OCI-LY7 (cell line): Measurements from ENCODE around the gene OR56A4. TPM values are rescaled to one million over a fixed set of nuclear protein-coding genes. Genes with fewer than 3 reads are reported as not detected.

Experiments used
- BruUV-seq: library from RNA; stranded (reverse); fragments of 400-500 nt; replicated peaks from 2 replicates; lab custom pipeline; 2021; lab: Mats Ljungman, UMichigan
- CTCF ChIA-PET: fragments of 300-600 bp; sonication (Branson Sonifier 250); formaldehyde crosslinking; loops from one replicate; lab custom pipeline; 2022; ENCODE audit warnings: antibody characterized with exemption; ENCODE audit not compliant: unreplicated experiment; lab: Charles Lee
- POLR2A ChIA-PET: fragments of 300-600 bp; sonication (Branson Sonifier 250); formaldehyde crosslinking; loops from one replicate; lab custom pipeline; 2022; ENCODE audit warnings: antibody characterized with exemption; lab: Charles Lee
- DNase-seq: peaks from one replicate; pipeline ENCODE4 v3.0.0-alpha.2; 2015; ENCODE audit warnings: low spot score
- H2AFZ ChIP-seq: fragments of 200-600 bp; sonication (generic), shearing (Covaris generic); 2 replicates; pipeline ENCODE4 v1.6.1; 2014; ENCODE audit warnings: mild to moderate bottlenecking, antibody characterized with exemption, low read length, moderate library complexity
- H3K27ac ChIP-seq: fragments of 200-600 bp; sonication (generic); 2 replicates; pipeline ENCODE4 v1.5.1; 2014; ENCODE audit warnings: mixed run types, low read depth, mild to moderate bottlenecking, moderate library complexity, low read length, inconsistent platforms; ENCODE audit not compliant: poor library complexity, severe bottlenecking
- H3K36me3 ChIP-seq: fragments of 200-600 bp; sonication (generic); 2 replicates; pipeline ENCODE4 v1.6.1; 2014; ENCODE audit warnings: mild to moderate bottlenecking, antibody characterized with exemption, low read length, moderate library complexity, mixed read lengths; ENCODE audit not compliant: insufficient read depth
- H3K4me1 ChIP-seq: fragments of 200-600 bp; sonication (generic); 2 replicates; pipeline ENCODE4 v1.5.1; 2014; ENCODE audit warnings: mild to moderate bottlenecking, low read length; ENCODE audit not compliant: insufficient read depth, poor library complexity, severe bottlenecking
- H3K4me2 ChIP-seq: fragments of 200-600 bp; sonication (generic); 2 replicates; pipeline ENCODE4 v1.6.1; 2014; ENCODE audit warnings: mild to moderate bottlenecking, low read length
- H3K4me3 ChIP-seq: fragments of 200-600 bp; sonication (generic); 2 replicates; pipeline ENCODE4 v1.5.1; 2014; ENCODE audit warnings: mild to moderate bottlenecking, low read depth, low read length; ENCODE audit not compliant: poor library complexity, severe bottlenecking
- H3K79me2 ChIP-seq: fragments of 200-600 bp; sonication (generic); 2 replicates; pipeline ENCODE4 v1.6.1; 2016; ENCODE audit warnings: low read depth, mild to moderate bottlenecking, low read length, moderate library complexity, mixed read lengths; ENCODE audit not compliant: insufficient read depth
- H3K9me2 ChIP-seq: fragments of 200-600 bp; sonication (generic); 2 replicates; pipeline ENCODE4 v1.6.1; 2016; ENCODE audit warnings: mild to moderate bottlenecking, low read length, mixed read lengths; ENCODE audit not compliant: insufficient read depth
- H3K9me3 ChIP-seq: fragments of 200-600 bp; sonication (generic); 2 replicates; pipeline ENCODE4 v1.6.1; 2014; ENCODE audit warnings: mild to moderate bottlenecking, mixed run types, low read length, mixed read lengths
- H4K20me1 ChIP-seq: fragments of 200-600 bp; sonication (generic); 2 replicates; pipeline ENCODE4 v1.6.1; 2014; ENCODE audit warnings: mild to moderate bottlenecking, antibody characterized with exemption, low read length, moderate library complexity, mixed read lengths; ENCODE audit not compliant: insufficient read depth
- EZH2phosphoT487 ChIP-seq: fragments of 200-600 bp; sonication (generic); IDR thresholded peaks from 2 replicates; pipeline ENCODE4 v1.6.1; 2018; ENCODE audit warnings: low read depth, borderline replicate concordance, mild to moderate bottlenecking, mixed run types, antibody characterized with exemption, low read length, moderate library complexity, mixed read lengths
- intact Hi-C: fragments of 100-400 bp; cut with micrococcal nuclease; formaldehyde crosslinking; loops from one replicate; pipeline ENCODE4 v1.10.0; 2022; ENCODE audit not compliant: unreplicated experiment
- total RNA-seq, 2 experiments: library from RNA; depleted of rRNA in 1 of 2; stranded (reverse); fragments of >200 nt in 1 of 2; shearing (Covaris generic) in 1 of 2; gene quantifications; 2 replicates each; pipeline ENCODE4 v1.2.3, GENCODE V29; 2014 to 2022
- TF ChIP-seq, protein P1 (sequence below): fragments of 200-600 bp; sonication (generic); conservative IDR thresholded peaks from 2 replicates; pipeline ENCODE4 v1.5.1; 2014; ENCODE audit warnings: mild to moderate bottlenecking, antibody characterized with exemption, low read length, moderate library complexity, mixed read lengths

Gene OR56A4
- total RNA-seq, 2 experiments from 2014 or later, result 0.11 TPM; not detected in 1

DNA sequence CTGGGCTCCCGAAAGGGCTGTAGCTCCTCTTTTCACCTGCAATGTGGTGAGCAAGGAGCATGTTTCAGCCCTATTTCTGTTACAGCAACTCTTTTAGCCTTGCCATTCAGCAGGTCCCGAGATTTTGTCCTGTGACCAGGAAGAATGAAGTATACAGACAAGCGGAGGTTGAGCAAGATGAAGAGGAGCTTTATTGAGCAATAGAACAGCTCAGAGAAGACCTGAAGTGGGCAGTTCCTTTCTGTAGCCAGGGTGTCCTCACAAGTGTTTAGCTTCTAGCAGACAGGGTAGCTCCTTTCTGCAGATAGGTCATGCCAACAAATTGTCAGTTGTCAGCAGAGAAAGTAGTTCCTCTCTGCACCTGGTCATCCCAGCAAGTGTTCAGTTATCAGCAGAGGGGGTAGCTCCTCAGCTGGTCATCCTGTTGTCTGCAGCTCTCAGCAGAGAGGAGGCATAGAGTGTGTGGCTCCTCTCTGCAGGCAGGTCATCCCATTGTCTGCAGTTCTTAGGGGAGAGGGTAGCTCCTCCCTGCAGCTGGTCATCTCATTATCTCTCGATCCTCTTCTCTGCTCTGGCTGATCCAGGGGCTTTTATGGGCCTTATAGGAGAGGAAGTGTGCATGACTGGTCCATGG, 5.4 kb upstream of the OR56A4 start:
- no peaks in the 10 kb centered on the region for H3K4me1 ChIP-seq
- ChIA-PET POLR2A (interaction anchor here (0.6 kb wide), 2 partner anchors 194 to 1836 kb away, joined by 5 to 9 read pairs; no protein-coding TSS in a partner anchor), CTCF (no interaction called here)
- BruUV-seq, result no TSS peak
- no peak for DNase-seq
- no peak overlapping the region for H2AFZ ChIP-seq
- TF ChIP-seq, protein P1, sequence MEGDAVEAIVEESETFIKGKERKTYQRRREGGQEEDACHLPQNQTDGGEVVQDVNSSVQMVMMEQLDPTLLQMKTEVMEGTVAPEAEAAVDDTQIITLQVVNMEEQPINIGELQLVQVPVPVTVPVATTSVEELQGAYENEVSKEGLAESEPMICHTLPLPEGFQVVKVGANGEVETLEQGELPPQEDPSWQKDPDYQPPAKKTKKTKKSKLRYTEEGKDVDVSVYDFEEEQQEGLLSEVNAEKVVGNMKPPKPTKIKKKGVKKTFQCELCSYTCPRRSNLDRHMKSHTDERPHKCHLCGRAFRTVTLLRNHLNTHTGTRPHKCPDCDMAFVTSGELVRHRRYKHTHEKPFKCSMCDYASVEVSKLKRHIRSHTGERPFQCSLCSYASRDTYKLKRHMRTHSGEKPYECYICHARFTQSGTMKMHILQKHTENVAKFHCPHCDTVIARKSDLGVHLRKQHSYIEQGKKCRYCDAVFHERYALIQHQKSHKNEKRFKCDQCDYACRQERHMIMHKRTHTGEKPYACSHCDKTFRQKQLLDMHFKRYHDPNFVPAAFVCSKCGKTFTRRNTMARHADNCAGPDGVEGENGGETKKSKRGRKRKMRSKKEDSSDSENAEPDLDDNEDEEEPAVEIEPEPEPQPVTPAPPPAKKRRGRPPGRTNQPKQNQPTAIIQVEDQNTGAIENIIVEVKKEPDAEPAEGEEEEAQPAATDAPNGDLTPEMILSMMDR, result no peak
- no peak for TF ChIP-seq EZH2phosphoT487
- H3K4me3 ChIP-seq, result no peak overlapping the region
- no peak overlapping the region for H3K27ac ChIP-seq
- no peaks in the 10 kb centered on the region for H3K9me3 ChIP-seq
- no peaks in the 10 kb centered on the region for H3K36me3 ChIP-seq
- no peaks in the 10 kb centered on the region for H3K9me2 ChIP-seq
- no peak overlapping the region for H3K4me2 ChIP-seq
- H3K79me2 ChIP-seq, result no peaks in the 10 kb centered on the region
- no peaks in the 10 kb centered on the region for H4K20me1 ChIP-seq
- intact Hi-C loops, result no loop called here

DNA sequence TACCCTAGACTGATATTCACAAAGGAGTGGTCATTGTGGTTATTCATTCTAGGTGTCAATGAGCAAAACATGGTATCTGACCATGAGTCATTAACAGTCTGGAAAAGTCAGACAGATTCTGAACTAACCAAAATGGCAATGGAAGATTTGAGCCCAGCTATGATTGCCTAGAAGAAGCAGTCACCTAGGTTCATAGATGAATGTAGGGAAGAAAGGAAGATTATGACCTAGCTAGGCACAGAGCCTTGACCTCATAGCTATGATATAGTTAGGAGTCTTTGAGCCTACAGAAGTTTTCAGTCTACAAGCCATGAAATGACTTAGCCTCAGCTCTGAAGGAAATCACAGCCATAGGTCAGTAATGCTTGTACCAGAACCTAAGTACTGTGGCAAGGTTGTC, 351 bp downstream of the OR56A4 start:
- Histone ChIP-seq H3K9me2 (no peaks in the 10 kb centered on the region), H3K36me3 (no peaks in the 10 kb centered on the region), H3K79me2 (no peaks in the 10 kb centered on the region), H3K4me1 (no peaks in the 10 kb centered on the region), H2AFZ (no peak overlapping the region), H3K27ac (no peak overlapping the region), H4K20me1 (no peaks in the 10 kb centered on the region), H3K9me3 (no peaks in the 10 kb centered on the region), H3K4me3 (no peak overlapping the region), H3K4me2 (no peak overlapping the region)
- TF ChIP-seq EZH2phosphoT487, result no peak
- TF ChIP-seq, protein P1, result no peak
- CTCF ChIA-PET, result no interaction called here
- no TSS peak for BruUV-seq
- POLR2A ChIA-PET, result interaction anchor here (0.6 kb wide), 2 partner anchors 134 to 177 kb away, joined by 3 read pairs; no protein-coding TSS in a partner anchor
- no peak for DNase-seq
- intact Hi-C loops, result no loop called here

DNA sequence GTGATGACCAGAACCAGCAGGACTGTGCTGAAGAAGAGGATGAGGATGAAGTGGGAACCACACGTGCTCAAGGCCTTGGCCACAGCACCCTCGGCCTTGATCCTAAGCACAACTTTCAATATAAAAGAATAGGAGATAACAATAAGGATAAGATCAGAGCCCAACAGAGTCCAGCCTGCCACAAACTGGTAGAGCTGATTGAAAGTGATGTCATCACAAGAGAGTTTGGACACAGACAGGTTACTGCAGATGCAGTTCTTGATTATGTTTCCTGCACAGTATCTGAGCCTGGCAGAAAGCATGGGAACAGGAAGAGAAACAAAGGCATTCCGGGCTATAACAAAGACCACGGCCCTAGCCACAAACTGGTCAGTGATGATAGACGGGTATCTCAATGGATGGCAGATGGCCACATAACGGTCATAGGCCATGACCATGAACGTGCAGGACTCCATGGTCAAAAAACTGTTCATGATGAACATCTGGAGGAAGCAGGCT, 4.5 kb downstream of the OR56A4 start:
- no peaks in the 10 kb centered on the region for H3K9me2 ChIP-seq
- H3K27ac ChIP-seq, result no peak overlapping the region
- H4K20me1 ChIP-seq, result no peaks in the 10 kb centered on the region
- H3K4me3 ChIP-seq, result no peak overlapping the region
- no peak overlapping the region for H2AFZ ChIP-seq
- intact Hi-C loops, result no loop called here
- DNase-seq, result no peak
- no peaks in the 10 kb centered on the region for H3K36me3 ChIP-seq
- H3K4me2 ChIP-seq, result no peak overlapping the region
- no peaks in the 10 kb centered on the region for H3K4me1 ChIP-seq
- TF ChIP-seq, protein P1, result no peak
- TF ChIP-seq EZH2phosphoT487, result no peak
- H3K79me2 ChIP-seq, result no peaks in the 10 kb centered on the region
- ChIA-PET POLR2A (interaction anchor here (0.8 kb wide), 1 partner anchor 343 kb away, joined by 3 read pairs; no protein-coding TSS in a partner anchor), CTCF (no interaction called here)
- no peaks in the 10 kb centered on the region for H3K9me3 ChIP-seq
- no TSS peak for BruUV-seq
